Effector CD4-positive, alpha-beta T cell (primary cell): Measurements from ENCODE around the gene ADGRG1.

ENCODE experiments used
- DNase-seq: peaks from one replicate; pipeline ENCODE4 v3.0.0-alpha.2; 2020

ADGRG1 gene

GRCh38 chr16:57620335-57621231, 7.8 kb upstream of the ADGRG1 start:
- no peak for DNase-seq

- DNase-seq: no peak
Measured at GRCh38 chr16:57621521-57622271, 6.7 kb upstream of the ADGRG1 start.

- no peak for DNase-seq
Measured at GRCh38 chr16:57622361-57623250, 5.8 kb upstream of the ADGRG1 start.

- no peak for DNase-seq
Measured at GRCh38 chr16:57623251-57624043, 5.0 kb upstream of the ADGRG1 start.

GRCh38 chr16:57624044-57624688, 4.3 kb upstream of the ADGRG1 start:
- no peak for DNase-seq

GRCh38 chr16:57624806-57625500, 3.5 kb upstream of the ADGRG1 start:
- DNase-seq: no peak

GRCh38 chr16:57626420-57627170, 1.8 kb upstream of the ADGRG1 start:
- no peak for DNase-seq

GRCh38 chr16:57627184-57627871, 1.1 kb upstream of the ADGRG1 start:
- DNase-seq: no peak

GRCh38 chr16:57628783-57629293, 408 bp downstream of the ADGRG1 start:
- DNase-seq: no peak

GRCh38 chr16:57629516-57630406, 1.3 kb downstream of the ADGRG1 start:
- no peak for DNase-seq

- DNase-seq: no peak
Measured at GRCh38 chr16:57630407-57630797, 2.0 kb downstream of the ADGRG1 start.

- DNase-seq: no peak
Measured at GRCh38 chr16:57630931-57631845, 2.8 kb downstream of the ADGRG1 start.

- DNase-seq: no peak
Measured at GRCh38 chr16:57632568-57632967, 4.1 kb downstream of the ADGRG1 start.

GRCh38 chr16:57633383-57634064, 5.1 kb downstream of the ADGRG1 start:
- no peak for DNase-seq

- no peak for DNase-seq
Measured at GRCh38 chr16:57634171-57634570, 5.7 kb downstream of the ADGRG1 start.
